Glutamatergic neuron (in vitro differentiated cells): ENCODE results near the gene LRRC46. TPM values are rescaled to one million over a fixed set of nuclear protein-coding genes. Genes with fewer than 3 reads are reported as not detected.

Experiments used
- DNase-seq: peaks from one replicate; pipeline ENCODE4 v3.0.0; 2022
- H3K27ac Mint-ChIP-seq: one replicate; pipeline ENCODE4 v1.8.0; 2020; ENCODE audit warnings: mild to moderate bottlenecking, mixed read lengths, inconsistent platforms; ENCODE audit not compliant: unreplicated experiment
- H3K27me3 Mint-ChIP-seq: one replicate; pipeline ENCODE4 v1.8.0; 2020; ENCODE audit warnings: mild to moderate bottlenecking, moderate library complexity, mixed read lengths, inconsistent platforms; ENCODE audit not compliant: unreplicated experiment
- H3K36me3 Mint-ChIP-seq: one replicate; pipeline ENCODE4 v1.8.0; 2020; ENCODE audit warnings: mild to moderate bottlenecking, mixed read lengths, inconsistent platforms; ENCODE audit not compliant: unreplicated experiment
- H3K4me1 Mint-ChIP-seq: one replicate; pipeline ENCODE4 v1.8.0; 2020; ENCODE audit warnings: mild to moderate bottlenecking, low read depth, mixed read lengths, inconsistent platforms; ENCODE audit not compliant: unreplicated experiment
- H3K4me3 Mint-ChIP-seq: one replicate; pipeline ENCODE4 v1.8.0; 2020; ENCODE audit warnings: mild to moderate bottlenecking, mixed read lengths, inconsistent platforms; ENCODE audit not compliant: unreplicated experiment
- H3K9me3 Mint-ChIP-seq: one replicate; pipeline ENCODE4 v1.8.0; 2020; ENCODE audit warnings: mild to moderate bottlenecking, moderate library complexity, mixed read lengths, inconsistent platforms; ENCODE audit not compliant: unreplicated experiment
- total RNA-seq: library from RNA; stranded (reverse); fragmentation: NEBNext Ultra II Directional; extraction: Animal tissue kit (Norgen Biotek cat#: 25700); gene quantifications from one replicate; pipeline ENCODE4 v1.2.1, GENCODE V29; 2021; ENCODE audit not compliant: unreplicated experiment
- TF ChIP-seq, protein P1 (sequence below): fragments of 200-600 bp; sonication (generic); IDR thresholded peaks from one replicate; pipeline ENCODE4 v1.5.0; 2021; ENCODE audit not compliant: partially characterized antibody, unreplicated experiment

The LRRC46 gene
- total RNA-seq, 1 donor from 2014 or later, result 1.3 TPM

DNA sequence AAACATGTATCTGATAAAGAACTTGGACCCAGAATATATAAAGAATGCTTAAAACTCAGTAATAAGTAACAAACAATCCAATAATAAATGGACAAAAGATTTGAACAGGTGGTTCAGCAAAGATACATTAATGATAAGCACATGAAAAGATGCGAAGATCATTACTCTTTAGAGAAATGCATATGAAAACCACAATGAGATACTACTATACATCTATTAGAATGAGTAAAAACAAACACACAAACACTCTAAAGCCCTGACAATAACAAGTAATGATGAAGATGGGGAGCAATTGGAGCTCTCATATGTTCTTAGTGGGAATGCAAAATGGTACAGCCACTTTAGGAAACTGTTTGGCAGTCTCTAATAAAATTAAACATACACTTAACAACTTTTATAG lies 39.0 kb upstream of the LRRC46 start:
- peaks cover 18% of the 10 kb centered on the region for H3K27me3 Mint-ChIP-seq
- no peaks in the 10 kb centered on the region for H3K36me3 Mint-ChIP-seq
- no peak overlapping the region for H3K4me3 Mint-ChIP-seq
- TF ChIP-seq, protein P1, sequence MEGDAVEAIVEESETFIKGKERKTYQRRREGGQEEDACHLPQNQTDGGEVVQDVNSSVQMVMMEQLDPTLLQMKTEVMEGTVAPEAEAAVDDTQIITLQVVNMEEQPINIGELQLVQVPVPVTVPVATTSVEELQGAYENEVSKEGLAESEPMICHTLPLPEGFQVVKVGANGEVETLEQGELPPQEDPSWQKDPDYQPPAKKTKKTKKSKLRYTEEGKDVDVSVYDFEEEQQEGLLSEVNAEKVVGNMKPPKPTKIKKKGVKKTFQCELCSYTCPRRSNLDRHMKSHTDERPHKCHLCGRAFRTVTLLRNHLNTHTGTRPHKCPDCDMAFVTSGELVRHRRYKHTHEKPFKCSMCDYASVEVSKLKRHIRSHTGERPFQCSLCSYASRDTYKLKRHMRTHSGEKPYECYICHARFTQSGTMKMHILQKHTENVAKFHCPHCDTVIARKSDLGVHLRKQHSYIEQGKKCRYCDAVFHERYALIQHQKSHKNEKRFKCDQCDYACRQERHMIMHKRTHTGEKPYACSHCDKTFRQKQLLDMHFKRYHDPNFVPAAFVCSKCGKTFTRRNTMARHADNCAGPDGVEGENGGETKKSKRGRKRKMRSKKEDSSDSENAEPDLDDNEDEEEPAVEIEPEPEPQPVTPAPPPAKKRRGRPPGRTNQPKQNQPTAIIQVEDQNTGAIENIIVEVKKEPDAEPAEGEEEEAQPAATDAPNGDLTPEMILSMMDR, result no peak
- no peak for DNase-seq
- H3K9me3 Mint-ChIP-seq, result no peaks in the 10 kb centered on the region
- no peak overlapping the region for H3K27ac Mint-ChIP-seq
- H3K4me1 Mint-ChIP-seq, result peaks cover 3% of the 10 kb centered on the region

DNA sequence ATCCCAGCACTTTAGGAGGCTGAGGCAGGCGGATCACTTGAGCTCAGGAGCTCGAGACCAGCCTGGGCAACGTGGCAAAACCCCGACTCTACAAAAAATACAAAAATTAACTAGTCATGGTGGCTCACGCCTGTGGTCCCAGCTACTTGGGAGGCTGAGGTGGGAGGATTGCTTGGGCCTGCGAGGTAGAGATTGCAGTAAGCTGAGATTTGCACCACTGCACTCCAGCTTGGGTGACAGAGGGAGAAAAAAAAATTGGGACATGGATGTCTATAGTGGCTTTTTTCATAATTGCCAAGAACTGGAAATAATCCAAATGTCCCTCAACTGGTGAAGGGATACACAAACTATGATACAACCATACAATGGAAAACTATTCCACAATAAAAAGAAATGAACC lies 38.5 kb upstream of the LRRC46 start:
- TF ChIP-seq, protein P1, result no peak

DNA sequence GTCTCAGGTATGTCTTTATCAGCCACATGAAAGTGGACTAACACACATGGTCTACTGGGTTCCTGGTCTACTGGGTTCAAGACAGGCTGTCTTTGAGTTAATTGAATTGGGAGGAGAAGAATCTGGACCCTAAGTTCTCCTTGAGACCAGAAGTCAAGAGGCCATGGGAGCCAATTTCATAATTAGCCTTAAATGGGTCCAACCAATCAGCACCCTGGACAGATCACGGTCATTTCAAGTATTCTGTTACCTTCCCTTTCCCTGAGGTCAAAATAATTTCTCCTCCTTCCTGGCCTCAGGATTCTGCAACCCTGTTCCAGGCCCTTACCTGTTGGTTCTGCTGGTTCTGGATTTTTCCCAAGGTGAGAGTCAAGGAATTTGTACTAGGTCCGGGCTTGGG lies 33.7 kb upstream of the LRRC46 start:
- no peak overlapping the region for H3K4me3 Mint-ChIP-seq
- no peak for DNase-seq
- no peaks in the 10 kb centered on the region for H3K9me3 Mint-ChIP-seq
- no peaks in the 10 kb centered on the region for H3K36me3 Mint-ChIP-seq
- TF ChIP-seq, protein P1, result no peak
- H3K4me1 Mint-ChIP-seq, result no peaks in the 10 kb centered on the region
- H3K27me3 Mint-ChIP-seq, result peaks cover 5% of the 10 kb centered on the region
- H3K27ac Mint-ChIP-seq, result no peak overlapping the region

More for the DNA sequence above, 38.5 kb upstream of the LRRC46 start:
- H3K4me3 Mint-ChIP-seq, result no peak overlapping the region
- DNase-seq, result no peak
- H3K27me3 Mint-ChIP-seq, result peaks cover 18% of the 10 kb centered on the region
- H3K4me1 Mint-ChIP-seq, result peaks cover 3% of the 10 kb centered on the region
- H3K9me3 Mint-ChIP-seq, result no peaks in the 10 kb centered on the region
- no peak overlapping the region for H3K27ac Mint-ChIP-seq
- H3K36me3 Mint-ChIP-seq, result no peaks in the 10 kb centered on the region

GRCh38 chr17:47800686-47801085 lies 30.8 kb upstream of the LRRC46 start:
- H3K27ac Mint-ChIP-seq, result no peak overlapping the region
- DNase-seq, result no peak

DNA sequence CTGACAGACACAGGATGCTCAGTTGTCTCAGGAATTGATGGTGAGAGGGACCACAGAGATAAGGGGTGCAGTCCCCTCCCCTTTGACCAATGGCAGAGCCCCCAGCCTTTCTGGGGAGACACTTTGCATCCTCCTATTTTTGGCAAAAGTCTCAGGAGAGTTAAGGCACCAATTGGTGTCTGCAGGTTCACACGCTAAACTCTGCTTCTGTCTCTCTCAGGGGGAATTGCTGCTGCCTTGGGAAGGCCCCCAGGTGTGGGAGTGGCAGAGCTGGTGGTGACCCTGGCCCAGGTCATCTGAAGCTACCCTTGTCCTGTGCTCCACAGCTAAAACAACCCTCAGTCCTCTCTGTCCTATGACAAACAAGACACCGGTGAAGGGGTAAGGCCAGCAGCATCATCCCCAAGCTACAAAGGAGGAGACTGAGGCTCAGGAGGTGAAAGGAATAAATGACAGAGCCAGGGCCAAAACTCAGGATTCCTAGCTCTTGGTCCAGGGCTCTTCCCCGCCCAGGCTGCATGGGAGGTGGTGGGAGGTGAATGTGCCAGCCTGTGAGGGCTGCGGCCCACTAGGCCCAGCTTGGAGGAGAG lies 30.2 kb upstream of the LRRC46 start:
- H3K27ac Mint-ChIP-seq, result no peak overlapping the region

More at GRCh38 chr17:47800686-47801085, 30.8 kb upstream of the LRRC46 start:
- Mint-ChIP-seq H3K36me3 (no peaks in the 10 kb centered on the region), H3K4me3 (no peak overlapping the region), H3K4me1 (no peaks in the 10 kb centered on the region), H3K9me3 (no peaks in the 10 kb centered on the region), H3K27me3 (peaks cover 3% of the 10 kb centered on the region)
- TF ChIP-seq, protein P1, result no peak

More for the DNA sequence above, 30.2 kb upstream of the LRRC46 start:
- Mint-ChIP-seq H3K27me3 (peaks cover 3% of the 10 kb centered on the region), H3K4me1 (no peaks in the 10 kb centered on the region), H3K4me3 (no peak overlapping the region), H3K9me3 (peaks cover 2% of the 10 kb centered on the region), H3K36me3 (no peaks in the 10 kb centered on the region)
- TF ChIP-seq, protein P1, result no peak
- no peak for DNase-seq
